NOMO-1 treated with dmso at 0.1 percent for 144 hours (cell line): ENCODE results near the gene THAP9.
"Not testable (repeated sequence)": the region's sequence is repeated elsewhere in the genome, so short reads cannot be mapped to it uniquely, and the experiment has no call there.

ENCODE experiments used
- DNase-seq: peaks from one replicate; lab custom pipeline; 2025; ENCODE audit not compliant: unreplicated experiment; lab: John Stamatoyannopoulos, UW

Gene THAP9, protein sequence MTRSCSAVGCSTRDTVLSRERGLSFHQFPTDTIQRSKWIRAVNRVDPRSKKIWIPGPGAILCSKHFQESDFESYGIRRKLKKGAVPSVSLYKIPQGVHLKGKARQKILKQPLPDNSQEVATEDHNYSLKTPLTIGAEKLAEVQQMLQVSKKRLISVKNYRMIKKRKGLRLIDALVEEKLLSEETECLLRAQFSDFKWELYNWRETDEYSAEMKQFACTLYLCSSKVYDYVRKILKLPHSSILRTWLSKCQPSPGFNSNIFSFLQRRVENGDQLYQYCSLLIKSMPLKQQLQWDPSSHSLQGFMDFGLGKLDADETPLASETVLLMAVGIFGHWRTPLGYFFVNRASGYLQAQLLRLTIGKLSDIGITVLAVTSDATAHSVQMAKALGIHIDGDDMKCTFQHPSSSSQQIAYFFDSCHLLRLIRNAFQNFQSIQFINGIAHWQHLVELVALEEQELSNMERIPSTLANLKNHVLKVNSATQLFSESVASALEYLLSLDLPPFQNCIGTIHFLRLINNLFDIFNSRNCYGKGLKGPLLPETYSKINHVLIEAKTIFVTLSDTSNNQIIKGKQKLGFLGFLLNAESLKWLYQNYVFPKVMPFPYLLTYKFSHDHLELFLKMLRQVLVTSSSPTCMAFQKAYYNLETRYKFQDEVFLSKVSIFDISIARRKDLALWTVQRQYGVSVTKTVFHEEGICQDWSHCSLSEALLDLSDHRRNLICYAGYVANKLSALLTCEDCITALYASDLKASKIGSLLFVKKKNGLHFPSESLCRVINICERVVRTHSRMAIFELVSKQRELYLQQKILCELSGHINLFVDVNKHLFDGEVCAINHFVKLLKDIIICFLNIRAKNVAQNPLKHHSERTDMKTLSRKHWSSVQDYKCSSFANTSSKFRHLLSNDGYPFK

GRCh38 chr4:82900411-82901182 is at the start of gene THAP9:
THAP9 (plus strand) TSS chr4:82900735; CDS start chr4:82900803, 68 bp downstream.
- peak; percentile 98 for DNase-seq

DNA sequence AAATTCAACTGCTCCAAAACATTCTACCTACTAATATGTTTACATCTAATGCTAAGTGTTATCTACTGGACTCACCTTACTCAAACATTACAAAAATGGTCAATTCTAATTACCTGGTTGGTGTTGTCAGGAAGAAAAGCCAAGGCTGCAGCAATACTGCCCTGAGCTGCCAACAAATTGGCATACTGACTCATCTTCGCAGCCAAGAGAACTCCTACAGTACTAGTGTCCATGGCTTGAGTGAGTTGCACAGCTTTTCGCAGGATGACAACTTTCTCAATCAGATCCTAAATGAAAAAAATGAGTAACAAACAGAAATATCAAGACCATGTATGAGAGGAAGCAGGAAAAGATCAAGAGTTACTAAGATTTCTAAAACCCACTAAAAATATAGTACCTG is 49.2 kb upstream of the THAP9 start:
- DNase-seq = no peak

- no peak for DNase-seq
Observed at GRCh38 chr4:82851885-82852750, 48.4 kb upstream of the THAP9 start.

GRCh38 chr4:82852751-82853285 is 47.7 kb upstream of the THAP9 start:
- no peak for DNase-seq

- DNase-seq = not testable (repeated sequence)
Observed at GRCh38 chr4:82860487-82860886, 40.0 kb upstream of the THAP9 start.

- DNase-seq = no peak
Observed at GRCh38 chr4:82861529-82861928, 39.0 kb upstream of the THAP9 start.

- DNase-seq = no peak
Observed at GRCh38 chr4:82864336-82864979, 36.1 kb upstream of the THAP9 start.

DNA sequence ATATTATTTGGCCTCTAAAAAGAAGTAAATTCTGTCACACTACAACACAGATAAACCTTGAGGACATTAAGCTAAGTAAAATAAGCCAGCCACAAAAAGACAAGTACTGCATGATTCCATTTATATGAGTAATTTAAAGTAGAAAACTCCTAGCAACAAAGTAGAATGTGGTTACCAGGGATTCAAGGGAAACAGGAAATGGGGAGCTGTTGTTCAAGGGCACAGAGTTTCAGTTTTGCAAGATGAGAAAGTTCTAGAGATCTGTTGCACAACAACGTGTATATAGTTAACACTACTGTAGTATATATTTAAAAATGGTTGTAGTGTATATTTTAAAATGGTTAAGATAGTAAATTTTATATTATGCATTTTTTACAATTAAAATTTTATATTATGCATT is 34.9 kb upstream of the THAP9 start:
- DNase-seq = peak; percentile 46

DNA sequence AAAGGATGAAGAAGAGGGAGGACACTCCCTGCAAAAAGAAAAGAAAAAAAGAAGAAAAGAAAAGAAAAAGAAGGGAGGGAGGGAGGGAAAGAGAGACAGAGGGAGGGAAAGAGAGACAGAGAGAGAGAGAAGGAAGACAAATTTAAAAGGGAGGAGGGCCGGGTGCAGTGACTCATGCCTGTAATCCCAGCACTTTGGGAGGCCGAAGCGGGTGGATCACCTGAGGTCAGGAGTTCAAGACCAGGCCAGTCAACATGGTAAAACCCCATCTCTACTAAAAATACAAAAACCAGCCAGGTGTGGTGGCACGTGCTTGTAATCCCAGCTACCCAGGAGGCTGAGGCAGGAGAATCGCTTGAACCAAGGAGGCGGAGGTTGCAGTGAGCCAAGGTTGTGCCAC is 34.5 kb upstream of the THAP9 start:
- DNase-seq = not testable (repeated sequence)

- DNase-seq = no peak
Observed at GRCh38 chr4:82866706-82867385, 33.7 kb upstream of the THAP9 start.

- DNase-seq = no peak
Observed at GRCh38 chr4:82868572-82868971, 32.0 kb upstream of the THAP9 start.

GRCh38 chr4:82885410-82885809 is 15.1 kb upstream of the THAP9 start:
- no peak for DNase-seq

DNA sequence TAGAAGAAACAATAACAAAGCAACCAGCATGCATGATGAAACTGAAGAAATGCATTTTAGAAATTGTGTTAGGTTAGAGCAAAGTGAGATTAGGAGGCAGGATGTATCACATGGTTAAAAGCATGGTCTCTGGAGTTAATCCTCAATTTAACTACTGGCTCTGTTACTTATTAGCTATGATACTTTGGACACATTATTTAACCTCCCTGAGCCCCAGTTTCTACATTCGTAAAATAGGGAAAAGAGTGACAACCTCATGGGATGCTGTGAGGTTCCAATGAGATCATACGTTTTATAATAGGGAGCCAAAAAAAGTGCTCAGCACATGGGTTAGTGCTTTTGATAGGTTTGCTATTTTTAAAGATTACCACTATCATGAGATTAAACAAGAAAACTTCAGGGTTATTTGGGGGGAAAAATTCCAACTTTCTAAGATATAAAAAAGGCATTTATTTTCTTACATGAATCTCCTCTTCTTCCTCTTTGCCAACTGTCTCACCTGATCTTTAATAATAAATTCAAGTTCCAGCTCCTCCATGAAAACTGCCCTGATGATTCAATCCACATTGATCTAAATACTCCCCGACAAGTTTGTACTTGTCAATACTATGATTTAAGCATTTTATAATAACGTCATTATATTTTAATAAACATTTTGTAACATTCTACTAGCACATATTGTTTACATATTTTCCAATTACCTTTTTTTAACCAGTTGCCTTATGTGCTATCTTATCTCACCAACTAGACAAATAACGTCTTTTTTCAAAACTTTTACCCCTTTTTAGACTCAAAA is 14.2 kb upstream of the THAP9 start:
- DNase-seq = no peak

GRCh38 chr4:82889287-82889686 is 11.2 kb upstream of the THAP9 start:
- no peak for DNase-seq

- DNase-seq = no peak
Observed at GRCh38 chr4:82890528-82890900, 10.0 kb upstream of the THAP9 start.

GRCh38 chr4:82890901-82891706 is 9.4 kb upstream of the THAP9 start, which contains the start of gene SEC31A:
SEC31A (minus strand) TSS chr4:82891153; CDS start chr4:82881936, 9,217 bp downstream.
- peak; percentile 95 for DNase-seq
